Osteoblast (primary cell): ENCODE measurements around the gene LUZP1. TPM values are rescaled to one million over a fixed set of nuclear protein-coding genes. Genes with fewer than 3 reads are reported as not detected.

Source experiments
- DNase-seq: peaks from one replicate; pipeline ENCODE4 v3.0.0; 2011; ENCODE audit warnings: low spot score, mixed read lengths; ENCODE audit not compliant: insufficient read length; ENCODE audit errors: missing footprints
- H2AFZ ChIP-seq: 2 replicates; pipeline ENCODE4 v1.6.0; 2011; ENCODE audit warnings: mild to moderate bottlenecking, low read length
- H3K27ac ChIP-seq: 2 replicates; pipeline ENCODE4 v1.5.1; 2011; ENCODE audit warnings: mild to moderate bottlenecking, low read depth, low read length, moderate library complexity
- H3K27me3 ChIP-seq: 2 replicates; pipeline ENCODE4 v1.6.0; 2012; ENCODE audit warnings: mild to moderate bottlenecking, control low read depth, inconsistent platforms, low read length, moderate library complexity; ENCODE audit not compliant: insufficient read depth
- H3K36me3 ChIP-seq: 2 replicates; pipeline ENCODE4 v1.5.1; 2011; ENCODE audit warnings: mild to moderate bottlenecking, low read length, control low read depth, moderate library complexity; ENCODE audit not compliant: insufficient read depth
- H3K4me1 ChIP-seq: 2 replicates; pipeline ENCODE4 v1.5.1; 2011; ENCODE audit warnings: mild to moderate bottlenecking, low read length, control low read depth, moderate library complexity; ENCODE audit not compliant: insufficient read depth
- H3K4me2 ChIP-seq: 2 replicates; pipeline ENCODE4 v1.6.0; 2011; ENCODE audit warnings: mild to moderate bottlenecking, low read length; ENCODE audit not compliant: insufficient read depth
- H3K4me3 ChIP-seq: fragments of 200-600 bp; sonication (generic); 3 replicates; pipeline ENCODE4 v1.5.1; 2012; ENCODE audit warnings: mild to moderate bottlenecking, low read length, inconsistent platforms; ENCODE audit not compliant: insufficient read depth
- H3K79me2 ChIP-seq: 2 replicates; pipeline ENCODE4 v1.6.0; 2012; ENCODE audit warnings: mild to moderate bottlenecking, low read length, control low read depth, inconsistent platforms; ENCODE audit not compliant: insufficient read depth
- H3K9me3 ChIP-seq: 2 replicates; pipeline ENCODE4 v1.5.1; 2011; ENCODE audit warnings: low read depth, low read length, control low read depth
- H4K20me1 ChIP-seq: 2 replicates; pipeline ENCODE4 v1.6.0; 2012; ENCODE audit warnings: mild to moderate bottlenecking, low read length, control low read depth; ENCODE audit not compliant: insufficient read depth
- CTCF ChIP-seq: IDR thresholded peaks from 2 replicates; pipeline ENCODE4 v1.5.1; 2011; ENCODE audit warnings: mild to moderate bottlenecking, low read depth, low read length, moderate library complexity; ENCODE audit errors: extremely low read depth
- total RNA-seq: library from RNA; depleted of rRNA; stranded (reverse); fragments of >200 nt; gene quantifications from 2 replicates; pipeline ENCODE4 v1.2.3, GENCODE V29; 2012

Gene LUZP1
- total RNA-seq, 1 donor = 30.0 TPM

DNA sequence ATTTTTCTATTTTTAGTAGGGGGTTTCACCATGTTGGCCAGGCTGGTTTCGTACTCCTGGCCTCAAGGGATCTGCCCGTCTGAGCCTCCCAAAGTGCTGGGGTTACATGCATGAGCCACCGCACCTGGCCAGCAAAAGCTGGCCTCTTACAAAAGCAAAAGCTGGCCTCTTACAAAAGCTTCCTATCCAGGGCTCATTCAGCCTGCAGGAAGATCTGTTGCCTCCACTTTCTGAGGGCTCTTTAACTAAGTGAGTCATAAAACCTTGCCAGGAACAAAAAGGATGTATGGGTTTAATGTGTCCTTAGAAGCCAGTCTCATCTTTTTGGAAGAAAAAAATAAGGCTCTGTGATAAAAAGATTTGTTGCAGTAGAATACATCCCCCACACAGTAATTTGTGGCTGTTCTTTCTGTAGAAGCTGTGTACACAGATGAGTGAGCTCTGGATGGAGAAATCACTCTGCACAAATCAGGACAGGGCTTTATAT is 33.6 kb upstream of the LUZP1 start:
- no peaks in the 10 kb centered on the region for H4K20me1 ChIP-seq
- no peaks in the 10 kb centered on the region for H3K27me3 ChIP-seq
- no peaks in the 10 kb centered on the region for H3K36me3 ChIP-seq
- peak; percentile 87 for DNase-seq
- no peak for TF ChIP-seq CTCF
- no peak overlapping the region for H3K4me2 ChIP-seq
- H3K9me3 ChIP-seq = no peaks in the 10 kb centered on the region
- H3K27ac ChIP-seq = no peak overlapping the region
- no peak overlapping the region for H2AFZ ChIP-seq
- no peaks in the 10 kb centered on the region for H3K79me2 ChIP-seq
- peaks cover 25% of the 10 kb centered on the region for H3K4me1 ChIP-seq
- H3K4me3 ChIP-seq = no peak overlapping the region

DNA sequence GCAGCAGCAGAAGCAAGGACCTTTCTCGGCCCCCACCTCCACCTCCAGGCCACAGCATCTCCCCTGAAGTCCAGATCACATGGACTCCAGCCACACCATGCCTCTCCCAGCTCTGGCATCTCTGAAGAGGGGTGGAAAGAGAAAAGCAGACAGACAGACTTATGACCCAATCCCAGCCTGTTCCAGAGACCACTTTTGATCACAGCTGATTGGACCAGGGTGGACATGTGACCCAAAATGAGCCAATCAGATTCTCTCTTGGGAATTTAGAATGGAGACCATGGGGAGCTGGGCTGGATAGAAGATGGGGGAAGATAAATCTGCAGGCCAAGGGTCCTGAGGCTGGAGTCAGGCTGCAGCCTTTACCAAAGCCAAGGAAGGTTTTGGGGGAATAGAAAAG is 32.2 kb upstream of the LUZP1 start:
- TF ChIP-seq CTCF = no peak
- Histone ChIP-seq H4K20me1 (no peaks in the 10 kb centered on the region), H2AFZ (no peak overlapping the region), H3K36me3 (no peaks in the 10 kb centered on the region), H3K27ac (no peak overlapping the region), H3K4me3 (no peak overlapping the region), H3K9me3 (no peaks in the 10 kb centered on the region), H3K79me2 (no peaks in the 10 kb centered on the region), H3K4me1 (peaks cover 39% of the 10 kb centered on the region), H3K4me2 (no peak overlapping the region), H3K27me3 (no peaks in the 10 kb centered on the region)
- DNase-seq = no peak

GRCh38 chr1:23198373-23198772 is 29.7 kb upstream of the LUZP1 start:
- peak overlapping the region; percentile 100 for H3K27ac ChIP-seq
- H3K36me3 ChIP-seq = no peaks in the 10 kb centered on the region
- H4K20me1 ChIP-seq = no peaks in the 10 kb centered on the region
- DNase-seq = peak; percentile 71
- no peaks in the 10 kb centered on the region for H3K9me3 ChIP-seq
- no peaks in the 10 kb centered on the region for H3K27me3 ChIP-seq
- H3K4me3 ChIP-seq = no peak overlapping the region
- peak overlapping the region; percentile 51 for H3K4me2 ChIP-seq
- peak overlapping the region; percentile 35 for H2AFZ ChIP-seq
- H3K4me1 ChIP-seq = peaks cover 62% of the 10 kb centered on the region
- no peaks in the 10 kb centered on the region for H3K79me2 ChIP-seq
- TF ChIP-seq CTCF = peak; percentile 12

GRCh38 chr1:23196627-23197328 is 28.1 kb upstream of the LUZP1 start:
- Histone ChIP-seq H3K36me3 (no peaks in the 10 kb centered on the region), H3K27me3 (no peaks in the 10 kb centered on the region), H3K9me3 (no peaks in the 10 kb centered on the region), H4K20me1 (no peaks in the 10 kb centered on the region), H3K79me2 (no peaks in the 10 kb centered on the region), H2AFZ (no peak overlapping the region), H3K4me1 (peaks cover 53% of the 10 kb centered on the region), H3K27ac (peak overlapping the region; percentile 100), H3K4me3 (peak overlapping the region; percentile 12), H3K4me2 (peak overlapping the region; percentile 81)
- peak; percentile 93 for DNase-seq
- TF ChIP-seq CTCF = no peak
